HepG2 (cell line): ENCODE measurements around the gene PRKAR2B. TPM values are rescaled to one million over a fixed set of nuclear protein-coding genes. Genes with fewer than 3 reads are reported as not detected.

ENCODE experiments used
- ATAC-seq: fragments of 200-7000 bp; cut with Tn5 transposase; 3 replicates; pipeline ENCODE4 v1.9.1; 2020; ENCODE audit warnings: mild to moderate bottlenecking, moderate library complexity
- BruUV-seq: library from RNA; stranded (reverse); fragments of 400-500 nt; replicated peaks from 2 replicates; lab custom pipeline; 2021; lab: Mats Ljungman, UMichigan
- CTCF ChIA-PET: fragments of 300-600 bp; formaldehyde crosslinking; extraction: SDS; loops from one replicate; lab custom pipeline; 2021; ENCODE audit warnings: low total read pairs, inconsistent platforms, low intra/inter-chr PET ratio; lab: Yijun Ruan, JAX
- POLR2A ChIA-PET: fragments of 350-600 bp; sonication (Branson Sonifier 250); formaldehyde crosslinking; loops from one replicate; lab custom pipeline; 2020; ENCODE audit warnings: antibody characterized with exemption, inconsistent platforms; lab: Yijun Ruan, JAX
- DNase-seq: peaks from one replicate; pipeline ENCODE4 v3.0.0-alpha.2; 2015; ENCODE audit warnings: low spot score
- FAIRE-seq: peaks from 3 replicates; lab custom pipeline; 2011; peaks lifted over from hg19 to GRCh38; lab: Jason Lieb, UNC
- H2AFZ ChIP-seq: one replicate; pipeline ENCODE4 v1.6.1; 2011; ENCODE audit warnings: low read length, inconsistent platforms
- H3K27ac ChIP-seq: fragments of 300-600 bp; 3 replicates; pipeline ENCODE4 v1.8.0; 2011; ENCODE audit warnings: mixed run types, mild to moderate bottlenecking, mixed read lengths, low read length, inconsistent platforms; ENCODE audit not compliant: insufficient read depth; ENCODE audit errors: extremely low read length
- H3K27me3 ChIP-seq, 2 experiments: fragments of 200-600 bp in 1 of 2; 2 replicates in 1 of 2; 3 replicates in 1 of 2; pipeline versions ENCODE4 v1.6.0 to v1.8.0; 2011; ENCODE audit warnings: low read length in 2 of 2, mild to moderate bottlenecking in 2 of 2, moderate library complexity in 2 of 2, inconsistent platforms in 1 of 2; ENCODE audit not compliant: insufficient read depth in 2 of 2, control insufficient read depth in 1 of 2
- H3K36me3 ChIP-seq, 2 experiments: fragments of 200-600 bp in 1 of 2; replicated peaks in 1 of 2; 2 replicates in 1 of 2; 3 replicates in 1 of 2; pipeline versions ENCODE4 v1.5.1 to v1.8.0; 2011; ENCODE audit warnings: low read length in 2 of 2, inconsistent platforms in 1 of 2; ENCODE audit not compliant: insufficient read depth in 2 of 2, control insufficient read depth in 1 of 2
- H3K4me1 ChIP-seq: 2 replicates; pipeline ENCODE4 v1.5.1; 2012; ENCODE audit warnings: low read length, inconsistent platforms; ENCODE audit not compliant: insufficient read depth
- H3K4me2 ChIP-seq: 2 replicates; pipeline ENCODE4 v1.6.0; 2011; ENCODE audit warnings: low read depth, low read length, inconsistent platforms
- H3K4me3 ChIP-seq, 3 experiments: fragments of 200-600 bp in 1 of 3; sonication (generic), shearing (Covaris generic) in 1 of 3; replicated peaks in 1 of 3; 2 replicates each; pipeline ENCODE4 v1.5.1; 2011 to 2016; ENCODE audit warnings: low read length in 3 of 3, inconsistent platforms in 2 of 3, low read depth in 2 of 3, mild to moderate bottlenecking in 2 of 3, control low read depth in 1 of 3, mixed read lengths in 1 of 3; ENCODE audit not compliant: insufficient read depth in 1 of 3
- H3K79me2 ChIP-seq: one replicate; pipeline ENCODE4 v1.6.1; 2011; ENCODE audit warnings: low read length, inconsistent platforms; ENCODE audit not compliant: insufficient read depth
- H3K9ac ChIP-seq: 2 replicates; pipeline ENCODE4 v1.6.0; 2011; ENCODE audit warnings: mild to moderate bottlenecking, low read depth, low read length, inconsistent platforms; ENCODE audit not compliant: insufficient read depth
- H3K9me3 ChIP-seq: 2 replicates; pipeline ENCODE4 v1.5.1; 2012; ENCODE audit warnings: mild to moderate bottlenecking, low read length
- H4K20me1 ChIP-seq: 2 replicates; pipeline ENCODE4 v1.6.0; 2011; ENCODE audit warnings: inconsistent platforms, mild to moderate bottlenecking, low read length, moderate library complexity; ENCODE audit not compliant: insufficient read depth
- FOXA1 ChIP-seq, 2 experiments: fragments of 450-650 bp in 1 of 2; sonication (generic) in 1 of 2; formaldehyde crosslinking in 1 of 2; IDR thresholded peaks; 2 replicates each; pipeline versions ENCODE4 v1.4.0 to v1.6.1; 2016 to 2020; ENCODE audit warnings: missing genetic modification reagents in 1 of 2
- FOXC1 ChIP-seq: sonication (generic); formaldehyde crosslinking; IDR thresholded peaks from 2 replicates; pipeline ENCODE4 v1.8.0; 2022; ENCODE audit warnings: mild to moderate bottlenecking, missing genetic modification reagents, borderline replicate concordance
- MATR3 ChIP-seq: sonication (generic); formaldehyde crosslinking; IDR thresholded peaks from 2 replicates; pipeline ENCODE4 v1.4.0; 2020; ENCODE audit warnings: missing genetic modification reagents
- MEIS1 ChIP-seq: sonication (generic); formaldehyde crosslinking; IDR thresholded peaks from 2 replicates; pipeline ENCODE4 v1.9.0; 2021; ENCODE audit warnings: mild to moderate bottlenecking, missing genetic modification reagents, moderate library complexity, borderline replicate concordance
- YY1 ChIP-seq: IDR thresholded peaks from 2 replicates; pipeline ENCODE4 v1.6.1; 2011; ENCODE audit warnings: low read length, low read depth, moderate library complexity, mild to moderate bottlenecking; ENCODE audit not compliant: insufficient read depth, insufficient replicate concordance
- ZBTB39 ChIP-seq: sonication (generic); formaldehyde crosslinking; IDR thresholded peaks from 2 replicates; pipeline ENCODE4 v1.5.0; 2020; ENCODE audit warnings: missing genetic modification reagents
- ZHX1 ChIP-seq: sonication (generic); formaldehyde crosslinking; IDR thresholded peaks from 2 replicates; pipeline ENCODE4 v1.8.1; 2022; ENCODE audit warnings: low read depth, mild to moderate bottlenecking, missing genetic modification reagents
- ZNF253 ChIP-seq: sonication (generic); formaldehyde crosslinking; IDR thresholded peaks from 2 replicates; pipeline ENCODE4 v1.8.0; 2022; ENCODE audit warnings: mild to moderate bottlenecking, missing genetic modification reagents, borderline replicate concordance
- ZNF484 ChIP-seq: sonication (generic); formaldehyde crosslinking; IDR thresholded peaks from 2 replicates; pipeline ENCODE4 v1.5.1; 2020; ENCODE audit warnings: mild to moderate bottlenecking, low read depth, missing genetic modification reagents, borderline replicate concordance
- ZNF639 ChIP-seq: conservative IDR thresholded peaks from 2 replicates; pipeline ENCODE4 v1.6.1; 2018; ENCODE audit warnings: missing genetic modification reagents
- WGBS: methylation state at CpG from one replicate; pipeline ENCODE4 v1.1.6; 2017; ENCODE audit warnings: low lambda C conversion rate; 5-methylcytosine and 5-hydroxymethylcytosine counted together
- in situ Hi-C: cut with HindIII; loops from 2 replicates; pipeline ENCODE4 v1.10.0; 2017; ENCODE audit warnings: low pct_unique_long_range_greater_than_20kb; ENCODE audit not compliant: extremely low pct_ligation_motif_present
- intact Hi-C: fragments of 100-400 bp; cut with micrococcal nuclease; formaldehyde crosslinking; loops from one replicate; pipeline ENCODE4 v1.10.0; 2022; ENCODE audit not compliant: unreplicated experiment
- polyA plus RNA-seq, 8 experiments: library from polyadenylated mRNA; depleted of rRNA in 3 of 8; stranded (reverse) in 7 of 8; unstranded in 1 of 8; fragments of >200 nt; fragmentation: Illumina TruSeq in 4 of 8; extraction: Trizol in 4 of 8; gene quantifications; 2 replicates each; pipeline versions ENCODE4 v1.2.1 to v1.2.3, GENCODE V29; 2011 to 2016; ENCODE audit warnings: low read depth in 4 of 8, missing spikeins in 1 of 8, mixed read lengths in 1 of 8; ENCODE audit not compliant: insufficient read depth in 1 of 8
- total RNA-seq, 5 experiments: library from RNA; depleted of rRNA; stranded (reverse); fragments of >200 nt; fragmentation: Illumina TruSeq; extraction: Trizol; gene quantifications; 2 replicates each; pipeline ENCODE4 v1.2.3, GENCODE V29; 2016; ENCODE audit warnings: low read depth in 1 of 5
- TF ChIP-seq, protein P1 (sequence below): sonication (generic); formaldehyde crosslinking; IDR thresholded peaks from 2 replicates; pipeline ENCODE4 v1.4.0; 2020; ENCODE audit warnings: missing genetic modification reagents, mild to moderate bottlenecking, borderline replicate concordance
- TF ChIP-seq, protein P2 (sequence below): sonication (generic); formaldehyde crosslinking; IDR thresholded peaks from 2 replicates; pipeline ENCODE4 v1.5.0; 2020; ENCODE audit warnings: missing genetic modification reagents

Gene PRKAR2B
- total and polyA plus RNA-seq, 2 of the 13 experiments (the other 11 are each of a cell fraction or from before 2014, with no cell fraction given) = not detected

- TF ChIP-seq, protein P1, sequence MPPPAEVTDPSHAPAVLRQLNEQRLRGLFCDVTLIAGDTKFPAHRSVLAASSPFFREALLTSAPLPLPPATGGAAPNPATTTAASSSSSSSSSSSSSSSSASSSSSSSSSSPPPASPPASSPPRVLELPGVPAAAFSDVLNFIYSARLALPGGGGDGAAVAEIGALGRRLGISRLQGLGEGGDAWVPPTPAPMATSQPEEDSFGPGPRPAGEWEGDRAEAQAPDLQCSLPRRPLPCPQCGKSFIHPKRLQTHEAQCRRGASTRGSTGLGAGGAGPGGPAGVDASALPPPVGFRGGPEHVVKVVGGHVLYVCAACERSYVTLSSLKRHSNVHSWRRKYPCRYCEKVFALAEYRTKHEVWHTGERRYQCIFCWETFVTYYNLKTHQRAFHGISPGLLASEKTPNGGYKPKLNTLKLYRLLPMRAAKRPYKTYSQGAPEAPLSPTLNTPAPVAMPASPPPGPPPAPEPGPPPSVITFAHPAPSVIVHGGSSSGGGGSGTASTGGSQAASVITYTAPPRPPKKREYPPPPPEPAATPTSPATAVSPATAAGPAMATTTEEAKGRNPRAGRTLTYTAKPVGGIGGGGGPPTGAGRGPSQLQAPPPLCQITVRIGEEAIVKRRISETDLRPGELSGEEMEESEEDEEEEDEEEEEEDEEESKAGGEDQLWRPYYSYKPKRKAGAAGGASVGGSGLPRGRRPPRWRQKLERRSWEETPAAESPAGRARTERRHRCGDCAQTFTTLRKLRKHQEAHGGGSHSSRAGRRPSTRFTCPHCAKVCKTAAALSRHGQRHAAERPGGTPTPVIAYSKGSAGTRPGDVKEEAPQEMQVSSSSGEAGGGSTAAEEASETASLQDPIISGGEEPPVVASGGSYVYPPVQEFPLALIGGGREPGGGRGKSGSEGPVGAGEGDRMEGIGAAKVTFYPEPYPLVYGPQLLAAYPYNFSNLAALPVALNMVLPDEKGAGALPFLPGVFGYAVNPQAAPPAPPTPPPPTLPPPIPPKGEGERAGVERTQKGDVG (CRISPR knock-in tag) = no peak
- TF ChIP-seq ZNF253 (no peak), ZNF639 (CRISPR knock-in tag) (no peak), MEIS1 (CRISPR knock-in tag) (no peak), ZNF484 (no peak), FOXA1 (IDR thresholded peaks at IDR 0.05) (no peak), FOXA1 (CRISPR knock-in tag; IDR thresholded peaks at IDR 0.05) (no peak)
Observed at GRCh38 chr7:107186240-107186639, 141.7 kb downstream of the PRKAR2B start (continued).

DNA sequence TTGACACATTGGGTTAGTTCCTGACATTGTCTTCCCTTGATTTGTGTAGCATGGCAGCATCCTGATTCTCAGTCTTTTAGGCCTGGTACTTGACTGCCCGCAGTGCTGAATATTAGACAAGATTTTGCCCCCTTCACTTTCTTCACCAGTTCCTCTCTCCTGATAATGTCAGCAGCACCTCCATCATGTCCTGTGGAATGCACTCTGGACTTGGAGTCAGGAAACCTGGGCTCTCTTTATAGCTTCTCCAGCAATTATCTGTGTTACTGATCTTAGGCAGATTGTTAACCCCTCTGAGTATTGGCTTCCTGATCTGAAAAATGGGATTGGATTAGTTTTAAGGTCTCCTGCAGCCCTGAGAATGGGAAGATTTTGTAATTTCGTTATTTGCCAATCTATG, 143.3 kb downstream of the PRKAR2B start:
- Histone ChIP-seq H4K20me1 (no peaks in the 10 kb centered on the region; the same call in none of the 2 replicates), H3K27ac (no peak overlapping the region), H3K79me2 (peaks cover 3% of the 10 kb centered on the region), H3K4me3 (no peak overlapping the region), H3K36me3 (peaks cover 17 to 84% of the 10 kb centered on the region in 2 experiments), H3K9me3 (no peaks in the 10 kb centered on the region), H3K9ac (no peak overlapping the region), H2AFZ (no peak overlapping the region), H3K4me2 (no peak overlapping the region), H3K27me3 (no peaks in the 10 kb centered on the region), H3K4me1 (no peaks in the 10 kb centered on the region)
- ChIA-PET POLR2A (no interaction called here), CTCF (no interaction called here)
- FAIRE-seq (no peak), DNase-seq (no peak), ATAC-seq (no peak)
- no TSS peak for BruUV-seq
- in situ Hi-C loops = no loop called here
- intact Hi-C loops = no loop called here
- 92% methylated on average over 2 of the region's 2 CpGs for WGBS
- no peak for TF ChIP-seq MATR3
- TF ChIP-seq, protein P2, sequence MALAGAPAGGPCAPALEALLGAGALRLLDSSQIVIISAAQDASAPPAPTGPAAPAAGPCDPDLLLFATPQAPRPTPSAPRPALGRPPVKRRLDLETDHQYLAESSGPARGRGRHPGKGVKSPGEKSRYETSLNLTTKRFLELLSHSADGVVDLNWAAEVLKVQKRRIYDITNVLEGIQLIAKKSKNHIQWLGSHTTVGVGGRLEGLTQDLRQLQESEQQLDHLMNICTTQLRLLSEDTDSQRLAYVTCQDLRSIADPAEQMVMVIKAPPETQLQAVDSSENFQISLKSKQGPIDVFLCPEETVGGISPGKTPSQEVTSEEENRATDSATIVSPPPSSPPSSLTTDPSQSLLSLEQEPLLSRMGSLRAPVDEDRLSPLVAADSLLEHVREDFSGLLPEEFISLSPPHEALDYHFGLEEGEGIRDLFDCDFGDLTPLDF (CRISPR knock-in tag) = no peak
- no peak for TF ChIP-seq ZHX1 (CRISPR knock-in tag)
- TF ChIP-seq ZBTB39 = no peak
- no peak for TF ChIP-seq FOXC1 (CRISPR knock-in tag)
- no peak for TF ChIP-seq YY1
